Activated CD8-positive, alpha-beta memory T cell treated with anti-CD3 and anti-CD28 coated beads, Interleukin-2, amount 50 U/mL, for 48 hours (primary cell): ENCODE measurements around the gene PTPN7.
"Not testable (repeated sequence)": the region's sequence is repeated elsewhere in the genome, so short reads cannot be mapped to it uniquely, and the experiment has no call there.

ENCODE experiments used
- DNase-seq: peaks from one replicate; pipeline ENCODE4 v3.0.0-alpha.2; 2020

The PTPN7 gene

DNA sequence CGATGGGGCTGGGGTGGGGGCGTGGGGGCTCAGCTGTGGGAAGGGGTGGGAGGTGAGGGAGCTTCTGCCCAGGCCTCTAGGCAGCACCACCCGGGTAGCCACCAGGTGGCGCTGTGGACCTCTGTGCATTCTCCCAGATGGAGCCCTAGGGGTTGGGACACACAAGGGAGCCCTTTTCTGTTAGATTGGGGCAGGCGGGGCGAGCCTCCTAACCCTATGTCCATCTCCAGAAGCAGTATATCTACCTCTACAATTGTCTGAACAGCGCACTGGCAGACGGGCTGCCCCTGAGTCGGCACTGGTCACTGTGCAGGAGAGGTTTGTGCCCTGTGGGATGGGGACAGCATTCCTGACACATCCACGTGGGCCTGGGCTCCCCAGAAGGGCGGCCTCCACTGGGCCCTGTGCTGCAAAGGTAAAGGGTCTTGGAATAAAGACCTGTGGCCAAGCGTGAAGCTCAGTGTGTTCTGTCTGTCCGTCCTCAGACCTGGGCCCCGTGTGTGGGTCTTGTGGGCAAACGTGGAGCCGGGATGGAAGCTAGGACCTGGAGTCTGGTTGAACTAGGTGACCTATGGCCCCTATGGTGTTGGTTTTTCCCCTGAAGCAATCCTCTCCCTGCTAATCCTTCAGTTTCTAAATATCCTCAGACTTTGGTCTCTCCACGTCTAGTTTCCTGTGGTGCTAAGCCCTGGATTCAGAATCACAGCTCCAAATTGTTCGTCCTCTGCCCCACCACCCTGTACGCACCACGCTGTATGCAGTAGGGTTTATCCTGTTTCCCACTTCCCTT is 28.8 kb upstream of the PTPN7 start:
- peak; percentile 96 for DNase-seq

DNA sequence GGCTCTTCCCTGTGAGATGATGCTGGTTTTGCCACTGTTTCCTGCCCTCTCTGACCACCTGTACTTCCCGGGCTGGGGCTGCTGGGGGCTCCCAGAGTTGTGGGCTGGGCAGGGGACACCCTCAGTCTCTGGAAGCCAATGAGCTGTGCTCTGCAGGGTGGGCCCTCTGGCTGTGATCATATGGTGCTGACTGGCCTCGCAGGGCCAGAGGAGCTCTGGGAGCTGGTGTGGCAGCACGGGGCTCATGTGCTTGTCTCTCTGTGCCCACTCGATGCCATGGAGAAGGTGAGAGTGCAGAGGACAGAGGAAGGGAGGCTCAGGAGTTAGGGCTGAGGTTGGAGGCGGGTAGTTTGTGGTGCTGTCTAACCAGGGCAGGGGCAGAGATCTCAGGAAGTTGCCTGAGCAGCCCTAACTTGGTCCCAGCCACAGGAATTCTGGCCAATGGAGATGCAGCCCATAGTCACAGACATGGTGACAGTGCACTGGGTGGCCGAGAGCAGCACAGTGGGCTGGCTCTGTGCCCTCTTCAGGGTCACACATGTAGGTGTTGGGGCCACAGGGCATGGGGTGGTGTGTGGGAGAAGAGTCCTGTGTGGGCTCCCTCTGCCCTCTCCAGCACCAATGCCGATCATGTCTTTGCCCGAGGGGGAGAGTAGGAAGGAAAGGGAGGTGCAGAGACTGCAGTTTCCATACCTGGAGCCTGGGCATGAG is 27.4 kb upstream of the PTPN7 start:
- DNase-seq, result no peak

DNA sequence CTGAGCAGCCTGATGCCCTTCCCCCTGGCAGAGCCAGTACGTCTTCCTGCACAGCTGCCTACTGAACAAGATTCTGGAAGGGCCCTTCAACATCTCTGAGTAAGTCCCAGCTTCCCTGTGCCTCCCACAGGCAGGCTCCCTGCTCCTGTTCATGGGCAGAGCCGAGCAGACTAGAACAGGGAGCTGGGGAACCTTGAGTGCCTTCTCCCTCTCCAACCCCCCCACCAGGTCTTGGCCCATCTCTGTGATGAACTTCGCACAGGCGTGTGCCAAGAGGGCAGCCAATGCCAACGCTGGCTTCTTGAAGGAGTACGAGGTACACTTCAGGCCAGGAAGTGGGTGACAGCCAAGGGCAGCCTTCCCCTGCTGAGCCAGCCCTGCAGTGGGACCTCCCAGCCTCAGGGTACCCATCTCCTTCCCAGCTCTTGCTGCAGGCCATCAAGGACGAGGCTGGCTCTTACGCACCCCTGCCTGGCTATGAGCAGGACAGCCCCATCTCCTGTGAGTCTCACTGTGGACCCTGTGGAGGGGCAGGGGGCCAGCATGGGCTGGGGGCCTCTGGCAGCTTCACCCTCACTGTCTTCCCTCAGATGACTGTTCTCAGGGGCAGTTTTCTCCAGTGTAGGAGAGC is 26.8 kb upstream of the PTPN7 start:
- no peak for DNase-seq

DNA sequence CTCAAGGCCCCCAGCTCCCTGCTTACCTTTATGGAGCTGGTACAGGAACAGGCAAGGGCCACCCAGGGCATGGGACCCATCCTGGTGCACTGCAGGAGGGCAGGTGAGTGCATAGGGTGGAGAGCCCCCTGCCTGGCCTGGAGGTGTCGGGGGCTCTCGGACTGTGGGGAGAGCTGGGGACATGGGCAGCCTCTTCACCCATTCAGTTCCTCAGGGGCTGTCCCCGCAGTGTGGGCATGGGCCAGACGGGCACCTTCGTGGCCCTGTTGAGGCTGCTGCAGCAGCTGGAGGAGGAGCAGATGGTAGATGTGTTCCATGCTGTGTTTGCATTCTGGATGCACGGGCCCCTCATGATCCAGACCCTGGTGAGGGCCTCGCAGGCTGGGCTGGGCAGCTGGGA is 25.9 kb upstream of the PTPN7 start:
- no peak for DNase-seq

DNA sequence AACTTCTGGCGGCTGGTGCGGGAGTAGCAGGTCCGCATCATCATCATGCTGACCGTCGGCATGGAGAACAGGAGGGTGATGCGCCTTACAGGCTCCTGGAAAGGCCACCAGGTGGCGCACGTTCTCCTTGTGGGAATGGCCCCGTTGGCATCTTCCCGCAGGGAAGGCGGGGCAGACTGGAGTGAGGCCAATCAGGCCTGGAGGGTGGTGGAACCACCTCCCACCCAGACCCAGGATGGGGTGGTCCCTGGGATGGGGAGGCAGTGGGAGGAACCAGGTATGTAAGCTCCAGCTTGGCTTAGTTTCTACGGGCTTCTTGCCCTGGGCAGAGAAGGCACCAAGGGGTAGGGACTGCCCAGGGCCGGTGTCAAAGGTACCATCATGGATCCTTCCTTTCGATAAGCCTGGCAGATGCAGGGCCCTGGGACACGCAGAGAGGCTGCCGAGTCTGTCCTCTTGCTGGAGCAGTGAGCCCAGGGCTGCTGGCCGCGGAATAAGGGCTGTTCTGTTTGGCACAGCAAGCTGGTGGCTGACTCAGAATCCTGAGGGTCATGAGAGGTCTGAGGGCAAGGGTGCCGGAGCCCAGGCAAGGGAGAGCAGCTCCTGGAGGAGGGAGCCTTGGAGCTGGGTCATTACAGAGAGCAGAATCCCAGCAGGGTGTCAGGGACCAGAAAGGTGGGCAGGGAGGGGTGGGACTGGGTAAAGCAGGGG is 24.5 kb upstream of the PTPN7 start:
- peak; percentile 90 for DNase-seq

DNA sequence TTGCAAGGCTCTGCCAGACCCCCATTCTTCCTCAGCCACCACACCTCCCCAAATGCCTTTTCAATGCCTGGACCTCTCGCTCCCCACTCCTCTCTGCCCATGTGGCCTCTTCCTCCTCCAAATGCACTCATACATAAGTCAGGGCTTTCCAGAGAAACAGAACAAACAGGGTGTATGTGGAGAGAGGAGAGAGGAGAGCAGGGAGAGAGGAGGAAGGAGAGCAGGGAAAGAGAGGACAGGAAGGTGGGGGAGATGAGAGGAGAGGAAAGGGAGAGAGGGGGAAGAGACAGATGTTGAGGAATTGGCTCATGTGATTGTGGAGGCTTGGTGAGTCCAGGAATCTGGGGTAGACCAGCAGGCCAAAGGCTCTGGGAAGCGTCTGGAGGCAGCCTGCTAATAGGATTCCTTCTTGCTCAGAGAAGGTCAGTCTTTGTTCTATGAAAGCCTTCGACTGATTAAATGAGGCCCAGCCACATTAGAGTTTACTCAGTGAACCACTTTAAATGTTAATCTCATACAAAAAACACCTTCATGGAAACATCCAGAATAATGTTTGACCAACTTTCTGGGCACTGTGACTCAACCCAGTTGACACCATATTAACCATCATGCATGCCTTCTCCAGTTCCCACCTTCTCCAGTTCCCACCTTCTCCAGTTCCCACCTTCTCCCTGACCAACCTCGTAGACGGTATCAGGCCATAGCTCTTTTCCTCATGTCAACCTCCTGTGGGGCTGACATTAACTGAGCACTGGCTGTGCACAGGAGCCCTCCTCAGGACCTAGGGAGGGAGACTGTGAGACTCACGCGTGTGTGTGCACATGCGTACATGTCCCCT is 21.9 kb upstream of the PTPN7 start:
- DNase-seq, result no peak

DNA sequence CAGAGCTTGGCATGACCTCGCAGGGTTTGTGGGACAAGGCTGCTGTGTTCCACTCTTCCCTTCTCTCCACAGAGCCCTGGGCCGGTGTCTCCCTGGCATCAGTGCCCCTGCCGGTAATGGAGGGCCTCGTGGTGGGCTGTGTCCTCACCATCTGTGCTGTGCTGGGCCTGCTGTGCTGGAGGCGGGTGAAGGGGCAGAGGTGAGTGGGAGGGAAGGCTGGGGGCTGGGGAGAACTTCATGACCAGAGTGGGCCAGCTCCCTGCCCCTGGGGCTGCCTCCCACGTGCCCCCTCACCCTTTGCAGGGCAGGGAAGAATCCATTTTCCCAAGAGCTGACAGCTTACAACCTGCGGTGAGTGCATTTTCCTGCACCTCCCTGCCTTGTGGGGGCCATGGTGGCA is 21.2 kb upstream of the PTPN7 start:
- no peak for DNase-seq

DNA sequence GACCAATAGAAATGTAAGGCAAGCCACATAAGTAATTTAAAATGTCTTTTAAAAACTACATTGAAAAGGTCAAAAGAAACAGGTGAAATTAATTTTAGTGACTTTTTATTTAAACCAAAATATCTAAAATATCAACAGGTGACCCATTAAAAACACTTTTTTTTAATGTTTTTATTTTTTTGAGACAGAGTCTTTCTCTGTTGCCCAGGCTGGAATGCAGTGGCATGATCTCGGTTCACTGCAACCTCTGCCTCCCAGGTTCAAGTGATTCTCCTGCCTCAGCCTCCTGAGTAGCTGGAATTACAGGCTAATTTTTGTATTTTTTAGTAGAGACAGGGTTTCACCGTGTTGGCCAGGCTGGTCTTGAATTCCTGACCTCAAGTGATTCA is 20.3 kb upstream of the PTPN7 start:
- not testable (repeated sequence) for DNase-seq

DNA sequence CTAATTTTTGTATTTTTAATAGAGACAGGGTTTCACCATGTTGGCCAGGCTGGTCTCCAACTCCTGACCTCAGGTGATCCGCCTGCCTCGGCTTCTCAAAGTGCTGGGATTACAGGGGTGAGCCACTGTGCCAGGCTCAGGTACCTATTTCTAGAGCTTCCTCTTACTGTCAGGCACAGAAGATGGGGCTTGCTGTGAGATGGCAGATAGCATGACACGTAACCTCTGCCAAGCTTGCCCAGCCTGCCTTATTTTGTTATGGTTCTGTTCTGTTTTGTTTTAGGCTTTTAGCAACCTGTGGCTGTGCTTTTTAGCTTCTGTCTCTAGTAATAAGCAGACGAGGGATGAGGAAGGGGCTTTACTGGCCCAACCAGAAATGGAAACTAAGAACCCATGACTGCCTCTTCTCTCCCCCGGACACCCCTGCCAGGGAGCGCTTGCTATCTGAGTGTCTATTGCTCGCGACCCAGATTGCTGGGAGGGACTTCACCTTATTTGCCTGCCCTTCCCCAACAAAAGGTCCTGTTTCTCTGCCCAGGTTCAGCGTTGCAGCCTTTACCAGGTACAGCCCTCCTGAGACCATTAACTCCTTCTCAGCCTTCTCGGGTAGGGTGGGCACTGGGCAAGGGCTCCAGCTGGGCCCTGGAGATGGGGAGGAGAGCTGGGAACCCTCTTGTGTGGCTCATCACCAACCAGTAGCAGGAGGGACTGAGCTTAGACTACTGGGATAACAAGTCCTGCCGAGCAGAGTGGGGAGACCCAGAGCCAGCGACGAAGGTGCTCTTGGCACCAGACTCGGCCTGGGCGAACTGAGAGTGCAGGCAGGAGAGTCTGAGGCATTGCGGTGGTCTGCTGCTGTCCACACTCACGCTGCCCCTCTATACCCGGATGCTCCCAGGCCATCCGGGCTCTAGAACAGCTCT is 19.7 kb upstream of the PTPN7 start:
- no peak for DNase-seq

DNA sequence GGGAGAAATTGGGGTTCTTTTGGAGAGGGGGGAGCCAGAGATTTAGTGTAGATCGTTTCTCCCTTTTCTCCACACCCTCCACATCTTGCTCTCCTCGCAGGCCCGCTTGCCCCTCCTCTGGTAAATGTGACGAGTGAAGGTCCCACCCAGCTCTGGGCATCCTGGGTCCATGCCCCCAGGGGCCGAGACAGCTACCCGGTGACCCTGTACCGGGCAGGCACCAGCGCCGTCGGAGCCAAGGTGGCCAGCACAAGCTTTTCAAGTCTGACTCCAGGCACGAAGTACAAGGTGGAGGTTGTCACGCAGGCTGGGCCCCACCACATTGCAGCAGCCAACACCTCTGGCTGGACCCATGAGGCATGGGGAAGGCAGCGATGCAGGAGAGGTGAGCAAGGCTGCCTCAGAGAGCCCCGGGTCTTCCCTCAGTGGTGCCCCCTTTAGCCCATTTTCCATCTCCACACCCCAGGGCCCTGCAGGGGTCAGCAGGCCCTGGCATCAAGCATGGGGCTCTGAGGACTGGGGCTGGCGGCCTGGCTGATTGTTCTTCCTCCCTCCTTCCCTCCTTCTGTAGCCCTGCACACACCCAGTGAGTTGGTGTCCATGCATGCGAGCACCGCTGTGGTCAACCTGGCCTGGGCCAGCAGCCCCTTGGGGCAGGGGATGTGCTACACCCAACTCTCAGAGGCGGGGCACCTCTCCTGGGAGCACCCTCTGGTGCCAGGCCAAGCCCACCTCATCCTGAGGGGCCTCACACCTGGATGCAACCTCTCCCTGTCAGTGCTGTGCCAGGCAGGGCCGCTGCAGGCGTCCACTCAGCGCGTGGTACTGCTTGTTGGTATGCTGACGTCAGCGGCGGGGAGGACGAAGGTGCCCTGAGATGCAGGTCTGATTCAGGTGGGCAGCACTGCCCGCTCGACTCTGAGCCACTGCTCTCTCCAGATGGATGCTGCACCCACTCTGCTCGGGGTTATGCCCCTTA is 16.8 kb upstream of the PTPN7 start:
- DNase-seq, result no peak

DNA sequence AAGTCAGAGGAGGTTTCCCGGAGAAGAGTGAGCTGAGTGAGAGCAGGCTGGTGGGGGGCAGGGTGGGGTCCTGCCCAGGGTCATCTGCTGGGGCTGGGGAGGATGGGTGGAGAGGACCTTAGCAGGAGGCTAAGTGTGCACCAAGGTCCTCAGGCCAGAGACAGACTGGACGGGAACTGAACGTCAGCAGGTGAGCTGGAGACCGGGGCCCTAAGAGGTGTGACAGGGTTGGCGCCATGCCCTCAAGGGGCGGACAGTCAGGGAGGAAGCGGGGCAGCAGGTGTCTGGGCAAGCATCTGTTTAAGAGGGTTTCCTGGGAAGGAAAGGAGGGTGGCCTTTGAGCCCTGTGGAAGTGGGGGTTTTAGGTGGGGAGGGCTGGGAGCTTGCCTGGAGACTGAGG is 13.6 kb upstream of the PTPN7 start:
- no peak for DNase-seq

DNA sequence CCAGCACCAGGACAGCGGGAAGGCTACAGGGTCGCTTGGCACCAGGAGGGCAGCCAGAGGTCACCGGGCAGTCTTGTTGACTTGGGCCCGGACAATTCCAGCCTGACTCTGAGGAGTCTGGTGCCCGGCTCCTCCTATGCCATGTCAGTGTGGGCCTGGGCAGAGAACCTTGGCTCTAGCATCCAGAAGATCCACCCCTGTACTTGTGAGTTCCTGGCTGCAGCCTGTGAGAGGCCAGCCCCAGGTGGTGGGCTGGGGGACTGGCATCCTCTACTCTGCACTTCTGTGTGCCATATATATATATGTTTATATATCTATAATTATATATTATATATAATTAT is 11.6 kb upstream of the PTPN7 start:
- no peak for DNase-seq

DNA sequence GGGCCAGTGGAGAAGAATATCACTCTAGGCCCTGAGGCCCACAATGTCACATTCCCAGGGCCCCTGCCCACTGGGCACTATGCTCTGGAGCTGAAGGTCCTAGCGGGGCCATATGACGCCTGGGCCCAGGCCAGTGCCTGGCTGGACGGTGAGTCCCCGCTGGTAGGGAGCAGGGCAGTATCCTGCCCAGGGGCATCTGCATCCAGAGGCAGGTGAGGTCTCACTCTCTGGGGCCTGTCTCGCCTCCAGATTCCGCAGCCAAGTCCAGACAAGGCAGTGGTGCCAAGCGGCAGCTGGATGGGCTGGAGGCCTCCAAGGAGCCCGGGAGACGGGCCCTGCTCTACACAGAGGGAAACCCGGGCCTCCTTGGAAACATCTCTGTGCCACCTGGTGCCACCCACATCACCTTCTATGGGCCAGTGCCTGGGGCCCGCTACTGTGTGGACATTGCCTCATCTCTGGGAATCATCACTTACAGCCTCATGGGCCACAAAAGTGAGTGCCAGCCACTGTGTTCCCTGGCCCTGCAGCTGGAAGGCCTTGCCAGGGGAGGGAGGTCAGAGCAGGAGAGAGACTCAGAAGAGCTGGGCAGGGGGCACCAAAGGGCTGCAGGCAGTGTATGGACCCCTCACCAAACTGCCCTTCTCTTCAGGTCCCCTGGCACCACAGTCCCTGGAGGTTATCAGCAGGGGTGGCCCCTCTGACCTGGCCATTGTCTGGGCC is 11.1 kb upstream of the PTPN7 start:
- no peak for DNase-seq

DNA sequence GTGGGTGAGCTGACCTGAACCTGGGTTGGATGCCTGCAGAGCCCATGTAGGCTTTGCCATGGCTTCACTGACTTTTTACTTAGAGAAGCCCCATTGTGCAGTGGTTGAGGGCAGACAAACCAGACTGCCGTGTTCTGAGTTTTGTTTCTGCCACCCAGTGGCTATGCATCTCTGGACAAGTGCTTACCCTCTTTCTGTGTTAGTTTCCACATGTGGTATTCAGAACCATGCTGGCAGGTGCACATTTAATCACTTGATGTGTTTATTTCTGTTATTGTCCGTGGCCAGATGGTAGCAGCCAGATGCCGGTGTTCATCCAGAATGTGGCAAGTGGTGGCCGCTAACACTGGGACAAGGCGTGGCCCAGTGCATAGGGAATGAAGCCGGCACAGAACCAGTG is 10.3 kb upstream of the PTPN7 start:
- DNase-seq, result no peak

DNA sequence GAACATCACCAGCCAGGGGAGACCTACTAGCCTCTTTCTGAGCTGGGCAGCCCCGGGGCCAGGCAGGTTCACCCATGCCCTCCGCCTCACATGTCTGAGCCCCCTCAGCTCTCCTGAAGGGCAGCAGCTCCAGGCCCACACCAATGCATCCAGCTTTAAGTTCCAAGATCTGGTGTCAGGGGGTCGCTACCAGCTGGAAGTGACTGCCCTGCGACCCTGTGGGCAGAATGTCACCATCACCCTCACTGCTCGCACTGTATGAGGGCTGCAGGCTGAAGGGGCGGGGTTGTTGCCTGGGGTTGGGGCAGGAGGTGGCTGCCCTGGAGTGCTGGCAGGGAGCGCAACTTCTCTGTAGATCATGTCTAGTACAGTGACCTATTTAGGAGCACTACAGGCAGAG is 8.5 kb upstream of the PTPN7 start:
- no peak for DNase-seq

DNA sequence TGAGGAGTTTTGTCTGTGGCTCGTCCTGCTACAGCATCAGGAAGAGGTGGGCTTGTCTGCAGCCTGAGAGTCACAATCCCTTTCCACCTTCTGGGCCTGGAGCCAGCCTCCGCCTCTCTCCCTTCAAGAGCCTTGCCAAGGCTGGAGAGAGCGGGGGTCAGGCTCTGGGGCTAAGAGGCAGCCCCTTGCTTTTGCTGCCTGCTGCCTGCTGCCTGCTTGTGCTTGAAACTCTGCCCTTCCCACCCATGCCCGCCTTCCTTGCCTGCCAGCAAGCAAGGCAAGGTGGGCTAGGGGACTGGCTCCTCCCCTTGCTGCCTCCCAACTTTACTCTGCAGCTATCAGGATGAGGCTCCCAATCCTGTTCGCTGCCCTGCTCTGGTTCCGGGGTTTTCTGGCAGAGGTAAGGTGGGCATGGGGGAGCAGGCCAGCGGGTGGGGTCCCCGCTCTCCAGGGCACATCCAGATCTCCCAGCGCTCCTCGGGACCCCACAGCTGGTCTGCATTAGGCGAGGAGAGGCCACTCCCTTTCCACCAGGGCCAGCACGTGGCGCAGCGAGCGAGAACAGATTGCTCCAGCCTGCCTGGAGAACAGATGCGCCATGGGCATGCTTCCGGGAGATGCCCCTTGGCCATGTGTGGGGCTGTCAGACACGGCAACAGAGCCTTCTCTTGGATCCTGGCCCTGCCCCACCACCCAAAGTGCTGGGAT is 7.5 kb upstream of the PTPN7 start:
- no peak for DNase-seq

DNA sequence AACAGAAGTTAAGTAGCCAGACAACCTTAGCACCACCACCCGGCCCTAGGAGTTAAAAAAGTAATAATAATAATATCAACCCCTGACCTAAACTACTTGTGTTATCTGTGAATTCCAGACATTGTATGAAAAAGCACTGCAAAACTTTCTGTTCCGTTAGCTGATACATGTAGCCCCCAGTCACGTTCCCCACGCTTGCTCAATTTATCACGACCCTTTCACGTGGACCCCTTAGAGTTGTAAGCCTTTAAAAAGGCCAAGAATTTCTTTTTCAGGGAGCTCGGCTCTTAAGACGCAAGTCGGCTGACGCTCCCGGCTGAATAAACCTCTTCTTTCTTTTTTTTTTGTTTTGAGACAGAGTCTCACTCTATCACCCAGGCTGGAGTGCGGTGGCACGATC is 6.7 kb upstream of the PTPN7 start:
- not testable (repeated sequence) for DNase-seq

DNA sequence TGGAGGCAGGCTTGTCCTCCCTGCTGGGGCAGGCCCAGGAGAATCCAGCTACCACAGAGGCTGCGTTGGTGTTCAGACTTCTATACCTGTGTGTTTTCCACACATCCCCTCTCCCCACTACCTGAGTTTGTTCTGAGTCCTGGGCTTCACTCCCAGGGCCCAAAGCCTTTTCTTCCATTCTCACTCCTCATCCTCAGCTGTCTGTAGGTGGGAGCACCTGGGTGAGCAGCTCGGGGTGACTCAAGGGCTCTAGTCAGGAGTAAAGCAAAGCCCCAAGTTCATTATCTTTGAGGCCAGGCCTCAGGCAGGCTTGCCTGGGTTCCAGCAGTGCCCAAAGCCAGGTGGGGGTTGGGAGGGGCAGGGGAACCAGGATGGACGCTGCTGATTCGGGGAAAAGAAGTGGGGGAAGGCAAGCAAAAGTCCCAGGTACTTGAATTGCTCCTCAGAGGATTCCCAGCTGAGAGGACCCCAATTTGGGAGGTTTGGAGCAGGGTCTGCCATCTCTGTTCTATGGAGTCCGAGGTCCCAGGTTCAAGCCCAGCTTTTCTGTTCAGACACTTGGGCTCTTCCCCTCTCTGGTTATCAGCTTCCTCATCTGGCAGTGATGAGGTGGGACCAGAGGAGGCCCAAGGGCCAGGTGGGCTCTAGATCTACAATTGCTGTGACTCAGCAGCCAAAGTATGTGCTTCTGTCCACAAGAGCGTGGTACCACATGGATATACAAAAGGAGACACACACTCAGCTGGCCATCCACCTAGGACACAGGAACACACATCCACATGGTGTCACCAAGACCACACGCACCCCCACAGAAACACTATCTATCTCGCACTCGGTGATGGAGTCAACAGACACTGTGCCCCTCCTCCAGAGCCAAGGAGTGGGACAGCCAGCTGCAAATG is 5.8 kb upstream of the PTPN7 start:
- DNase-seq, result no peak
